GM19463 (cell line): Measurements from ENCODE around the gene COL27A1.
A peak's percentile ranks its signal among the peaks of the same experiment; 100 is the strongest.

ENCODE experiments used
- ATAC-seq: cut with Tn5 transposase; IDR thresholded peaks from one replicate; pipeline ENCODE4 v1.9.1; 2021; ENCODE audit warnings: mild to moderate bottlenecking, moderate library complexity; ENCODE audit not compliant: unreplicated experiment

Gene COL27A1

DNA sequence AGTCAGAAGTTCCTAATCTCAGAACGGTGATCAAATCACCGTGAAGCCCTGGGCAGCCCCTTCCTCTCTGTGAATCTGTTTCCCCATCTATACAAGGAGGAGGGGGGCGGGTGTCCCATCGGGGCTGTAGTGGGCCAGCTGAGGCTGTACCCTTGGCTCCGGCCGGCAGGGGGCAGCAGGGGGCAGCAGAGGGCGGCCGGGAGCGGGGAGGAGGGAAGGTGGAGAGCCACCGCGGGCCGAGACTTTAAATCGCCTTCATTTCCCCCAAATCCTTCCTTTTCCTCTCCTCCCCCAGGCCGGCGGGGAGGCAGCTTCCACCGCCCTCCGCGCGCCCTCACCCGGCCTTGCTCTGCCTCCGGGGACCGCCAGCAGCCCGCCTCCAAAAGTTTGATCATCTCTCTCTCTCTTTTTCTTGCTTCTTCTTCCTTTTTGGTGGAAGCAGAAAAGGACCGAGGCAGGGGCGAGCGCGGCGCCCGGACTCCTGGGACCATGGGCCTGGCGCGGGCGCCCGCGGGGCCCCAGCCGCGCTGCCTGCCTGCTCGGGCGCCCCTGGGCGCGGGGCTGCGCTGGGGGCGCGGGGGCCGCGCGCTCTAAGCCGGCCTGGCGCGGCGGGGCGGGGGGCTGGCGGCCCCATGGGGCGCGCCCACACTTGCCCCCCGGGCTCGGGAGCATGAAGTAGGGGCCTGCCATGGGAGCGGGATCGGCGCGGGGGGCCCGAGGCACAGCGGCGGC, at the start of gene COL27A1:
Gene COL27A1, plus strand, starts transcription at position 275 of the 732 bp plus-strand sequence. Its CDS starts 414 bp downstream, at position 689.
- peak; percentile 87 for ATAC-seq

DNA sequence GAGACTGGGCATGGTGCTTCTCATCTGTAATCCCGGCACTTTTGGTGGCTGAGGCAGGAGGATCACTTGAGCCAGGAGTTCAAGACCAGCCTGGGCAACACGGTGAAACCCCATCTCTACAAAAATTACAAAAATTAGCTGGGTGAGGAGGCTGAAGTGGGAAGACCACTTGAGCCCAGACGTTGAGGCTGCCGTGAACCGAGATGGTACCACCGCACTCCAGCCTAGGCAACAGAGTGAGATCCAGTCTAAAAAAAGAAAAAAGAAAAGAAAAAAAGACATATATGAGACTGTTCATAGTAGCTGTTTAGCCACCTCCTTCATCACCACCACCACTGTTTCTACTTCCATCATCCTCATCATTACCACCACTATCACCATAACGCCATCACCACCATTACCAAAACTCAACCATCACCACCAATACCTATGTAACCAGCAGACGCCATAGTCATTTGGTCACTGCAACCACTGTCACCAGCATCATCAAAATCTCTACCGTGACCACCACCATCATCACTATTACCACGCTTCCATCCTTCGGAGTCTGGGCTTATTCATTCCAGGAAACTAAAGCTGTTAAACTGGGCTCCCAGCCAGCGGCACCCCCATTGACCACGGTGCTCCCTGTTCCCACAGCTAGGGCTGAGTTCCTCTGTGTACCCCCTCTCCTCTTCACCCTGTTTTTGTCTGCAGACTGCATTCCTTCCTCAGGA, 47.9 kb upstream of the COL27A1 start:
- ATAC-seq, result no peak

DNA sequence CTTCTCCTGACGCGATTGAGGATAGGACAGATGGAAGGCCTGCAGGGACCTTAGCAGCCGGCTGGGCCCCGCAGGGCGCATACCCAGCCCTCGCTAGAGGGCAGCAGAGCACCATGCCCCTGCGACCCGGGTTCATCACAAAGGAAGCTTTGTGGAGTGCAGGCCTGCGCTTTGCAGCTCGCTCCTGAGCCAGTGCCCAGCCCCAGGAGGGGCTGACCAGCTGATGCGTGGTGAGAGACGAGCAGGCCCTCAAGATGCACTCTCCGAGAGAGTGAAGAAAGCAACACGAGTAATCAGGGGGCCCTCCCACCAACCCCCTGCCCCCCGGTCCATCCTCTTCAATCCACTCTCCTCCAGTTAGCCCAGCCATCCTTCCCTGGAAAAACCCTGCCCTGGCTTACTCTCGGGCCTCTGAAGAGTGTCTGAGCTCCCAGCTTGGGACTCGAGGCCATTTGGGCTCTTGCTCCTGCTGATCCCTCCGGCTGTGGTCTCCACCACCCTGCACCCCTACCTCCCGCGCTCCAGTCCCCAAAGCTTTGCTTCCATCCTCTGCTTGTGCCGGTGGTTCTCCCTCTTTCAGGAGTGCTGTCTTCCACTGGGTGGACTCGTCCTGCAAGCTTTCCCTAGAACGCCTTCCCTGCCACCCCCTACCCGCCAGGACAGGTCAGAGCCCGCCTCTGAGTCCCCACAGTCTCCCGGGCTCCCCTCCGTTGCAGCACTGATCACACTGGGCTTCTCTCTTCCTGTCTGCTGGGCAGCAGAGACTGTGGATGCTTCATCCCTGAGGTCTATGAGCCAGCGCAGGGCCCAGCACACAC, 47.1 kb upstream of the COL27A1 start:
- no peak for ATAC-seq

DNA sequence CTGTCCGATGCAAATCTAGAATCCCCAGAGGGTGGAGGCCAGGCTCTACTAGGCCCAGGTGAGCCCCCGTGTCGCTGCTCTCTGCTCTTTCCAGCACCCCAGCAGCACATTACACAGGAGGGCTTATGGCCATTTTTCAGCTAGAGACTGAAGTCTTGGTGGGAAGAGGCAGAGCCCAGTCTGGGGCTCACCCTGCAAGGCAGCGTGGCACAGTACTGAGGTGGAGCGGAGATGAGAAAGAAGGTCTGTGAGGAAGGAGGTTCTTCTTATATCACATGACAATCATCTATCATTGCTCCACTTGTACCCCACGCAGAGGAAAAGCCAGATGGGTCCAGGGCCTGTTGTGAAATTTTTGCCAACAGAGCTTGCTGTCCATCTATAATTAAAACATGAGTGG, 46.2 kb upstream of the COL27A1 start:
- ATAC-seq, result no peak

DNA sequence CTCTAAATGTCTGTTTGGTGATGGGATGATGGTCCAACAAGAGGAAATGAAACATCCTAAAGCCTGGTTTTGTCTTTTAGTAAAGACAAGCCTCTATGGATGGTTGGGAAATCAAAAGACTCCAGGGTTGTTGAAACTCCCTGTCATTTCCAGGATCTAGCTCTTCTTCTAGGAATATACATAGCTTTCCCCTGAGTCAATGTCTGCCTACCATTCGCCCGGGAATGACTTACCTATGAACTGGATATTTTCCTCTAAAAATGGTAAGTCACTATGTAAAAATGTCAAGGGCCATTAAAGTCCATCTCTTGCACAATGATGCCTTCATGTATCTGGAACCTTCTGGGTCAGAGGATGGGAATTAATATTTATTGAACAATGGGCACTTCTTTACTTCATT, 45.2 kb upstream of the COL27A1 start:
- ATAC-seq, result no peak

DNA sequence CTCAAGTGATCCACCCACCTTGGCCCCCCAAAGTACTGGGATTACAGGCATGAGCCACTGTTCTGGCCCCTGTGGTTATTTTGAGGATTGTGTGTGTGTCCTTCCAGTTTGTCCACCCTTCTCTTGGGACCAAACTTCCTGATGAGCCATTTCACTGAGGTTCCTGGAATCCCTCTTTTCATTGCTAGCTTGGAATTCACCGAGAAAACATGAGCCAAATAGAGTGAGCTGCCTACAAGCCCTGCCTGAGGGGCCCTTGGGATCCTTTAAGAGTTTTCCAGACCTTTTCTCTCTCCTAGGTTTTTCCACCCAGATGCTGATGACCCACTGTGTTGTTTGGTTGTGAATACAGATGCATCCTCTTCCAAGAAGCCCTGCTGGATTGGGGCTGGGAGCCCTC, 43.0 kb upstream of the COL27A1 start:
- ATAC-seq, result no peak

DNA sequence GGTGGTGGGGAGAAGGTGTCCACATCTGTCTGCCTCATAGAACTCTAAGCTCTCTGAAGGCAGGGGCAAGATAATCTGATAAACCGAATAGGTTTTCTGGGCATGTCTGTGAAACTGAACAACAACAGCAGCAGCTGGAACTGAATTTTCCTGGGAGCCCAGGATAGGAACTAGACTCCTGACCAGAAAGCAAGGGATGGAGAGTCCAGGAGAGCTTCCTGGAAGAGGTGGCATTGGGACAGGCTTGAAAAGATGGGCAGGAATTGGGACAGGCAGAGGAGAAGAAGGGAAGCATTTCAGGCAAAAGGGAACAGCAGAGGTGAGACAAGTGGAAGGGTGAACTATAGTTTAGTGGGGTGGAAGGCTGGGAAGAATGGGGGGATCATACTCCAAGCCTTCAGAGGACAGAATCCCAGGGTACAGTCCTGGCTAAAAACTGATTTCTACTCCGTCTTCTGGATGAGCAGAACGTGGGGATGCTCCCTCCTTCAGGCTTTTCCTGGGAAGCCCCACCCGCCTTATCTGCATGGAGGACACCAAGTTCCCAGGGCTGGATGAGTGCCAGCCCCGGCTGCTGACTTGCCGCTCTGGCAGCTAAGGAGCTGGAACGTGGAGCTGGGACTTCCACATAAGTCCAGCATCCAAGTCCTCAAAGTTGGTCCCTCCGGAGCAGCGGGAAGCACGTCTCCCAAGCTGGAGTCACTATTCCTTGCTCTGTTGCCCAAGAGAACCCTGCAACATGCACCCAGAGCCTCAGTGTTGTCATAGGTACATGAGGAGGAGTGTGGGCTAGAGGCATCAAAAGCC, 42.4 kb upstream of the COL27A1 start:
- no peak for ATAC-seq

DNA sequence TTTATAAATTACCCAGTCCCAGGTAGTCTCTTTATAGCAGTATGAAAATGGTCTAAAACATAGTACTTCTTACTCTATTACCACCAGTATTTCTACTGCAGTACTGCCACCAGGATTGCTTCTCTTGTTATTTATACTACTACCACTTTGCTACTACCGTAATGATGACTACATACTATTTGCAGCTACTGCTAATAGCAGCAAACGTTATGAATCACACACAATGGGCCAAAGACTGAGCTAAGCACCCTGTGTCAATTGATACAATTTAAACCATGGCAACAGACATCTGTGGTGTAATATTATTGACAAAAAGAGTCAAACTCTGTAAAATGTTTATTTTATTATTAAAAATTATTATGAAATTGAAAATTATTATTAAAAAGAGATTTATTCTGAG, 41.0 kb upstream of the COL27A1 start:
- no peak for ATAC-seq

DNA sequence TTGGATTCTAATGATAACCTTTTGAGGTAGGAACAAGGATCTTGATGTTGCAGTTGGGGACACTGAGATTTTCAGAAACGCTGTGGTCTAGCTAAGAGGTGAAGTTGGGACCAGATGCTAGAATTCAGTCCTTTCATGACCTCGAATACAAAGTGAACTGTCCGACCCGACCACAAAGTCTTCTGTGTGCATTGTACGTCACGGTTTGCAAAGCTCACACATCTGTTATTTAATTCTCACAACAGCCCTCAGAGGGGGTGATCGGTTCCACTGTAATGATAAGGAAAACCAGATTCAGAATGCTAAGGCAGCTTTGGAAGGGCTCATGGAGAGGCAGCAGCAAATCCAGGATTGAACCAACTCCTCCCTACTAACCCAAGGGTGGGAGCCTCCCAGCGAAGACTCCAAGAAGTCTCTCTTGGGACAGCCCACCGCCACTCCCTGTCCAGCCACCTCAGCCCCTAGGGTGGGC, 39.6 kb upstream of the COL27A1 start:
- ATAC-seq, result no peak

DNA sequence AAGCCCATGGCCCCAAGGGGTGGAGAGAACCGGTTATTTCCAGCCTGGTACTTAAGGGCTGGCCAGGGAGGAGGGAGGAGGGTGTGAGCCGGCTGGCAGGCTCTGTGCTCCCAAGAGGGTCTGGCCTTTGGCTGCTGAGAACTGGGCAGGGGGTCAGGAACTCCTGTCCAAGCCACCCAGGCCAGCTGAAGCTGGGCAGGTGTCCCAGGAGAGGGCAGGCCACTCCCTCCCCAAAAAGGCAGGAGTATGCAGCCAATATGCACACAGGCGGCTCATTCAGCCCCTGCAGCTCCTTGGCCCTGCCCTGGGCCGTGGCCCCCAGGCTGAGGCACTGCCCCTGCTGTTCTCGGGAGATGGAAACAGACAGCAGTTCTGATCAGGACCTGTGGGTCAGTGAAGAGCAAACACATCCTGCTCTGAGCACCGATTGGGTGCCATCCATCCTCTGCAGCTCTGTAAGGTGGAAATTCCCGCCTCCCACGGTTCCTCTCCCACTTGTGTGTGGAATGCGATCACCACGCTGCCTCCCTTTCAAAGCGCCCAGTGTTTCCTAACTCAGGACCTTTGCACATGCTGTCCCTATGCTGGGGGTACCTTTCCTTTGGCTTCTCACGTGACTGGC, 39.1 kb upstream of the COL27A1 start:
- ATAC-seq, result no peak

DNA sequence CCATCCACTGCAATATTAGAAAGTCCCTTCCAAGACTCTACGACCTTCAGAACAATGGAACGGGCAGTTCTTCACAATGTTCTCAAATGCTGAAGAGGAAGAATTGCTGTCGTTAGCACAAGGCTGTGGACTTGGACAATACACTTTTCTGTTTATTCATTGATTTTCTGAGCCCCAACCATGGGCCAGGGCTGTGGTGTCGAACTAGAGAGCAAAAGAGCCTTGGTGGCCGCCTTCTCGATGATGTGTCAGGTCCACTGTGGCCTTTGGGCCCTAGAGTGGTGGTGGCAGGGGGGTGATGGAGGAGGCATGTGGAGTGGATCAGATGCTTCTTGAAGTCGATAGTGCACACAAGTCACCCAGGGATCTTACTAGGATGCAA, 37.7 kb upstream of the COL27A1 start:
- no peak for ATAC-seq

DNA sequence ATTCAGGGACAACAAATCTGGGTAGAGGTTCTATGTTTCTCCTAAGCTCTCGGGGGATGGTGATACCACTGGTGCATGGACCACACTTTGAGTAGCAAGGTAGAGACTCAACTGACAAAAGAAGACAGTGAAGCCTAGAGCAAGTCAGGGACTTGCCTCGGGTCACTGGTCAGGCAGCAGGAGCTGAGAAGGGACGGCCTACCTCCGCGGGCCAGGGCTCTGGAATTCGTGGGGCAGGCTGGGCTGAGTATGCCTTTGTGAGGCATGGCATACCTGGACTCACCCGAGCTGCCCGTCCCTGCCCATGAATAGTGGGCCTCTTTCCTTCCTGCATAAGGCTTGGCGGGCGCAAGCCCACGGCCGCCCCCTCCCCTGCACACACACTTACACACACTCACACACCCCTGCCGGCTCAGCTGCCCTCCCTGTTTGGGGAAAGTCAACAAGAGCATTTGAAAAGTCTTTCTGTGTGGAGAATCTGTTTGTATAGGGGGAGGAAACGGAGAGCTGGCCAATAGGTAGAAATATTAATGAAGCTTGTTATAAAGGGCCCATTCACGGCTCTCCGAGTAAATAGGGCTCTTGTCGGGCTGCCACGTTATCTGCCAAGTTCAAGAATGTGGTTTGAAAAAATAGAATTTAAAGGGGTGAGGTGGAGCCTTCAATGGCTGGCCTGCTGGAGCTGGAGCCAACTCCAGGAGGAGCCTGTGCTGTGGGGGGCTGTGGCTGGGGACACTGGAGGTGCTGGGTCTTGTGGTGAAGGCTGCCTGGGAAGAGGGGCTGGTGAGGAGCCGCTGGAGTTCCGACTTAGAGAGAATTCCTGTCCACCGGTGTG, 37.1 kb upstream of the COL27A1 start:
- ATAC-seq, result no peak

DNA sequence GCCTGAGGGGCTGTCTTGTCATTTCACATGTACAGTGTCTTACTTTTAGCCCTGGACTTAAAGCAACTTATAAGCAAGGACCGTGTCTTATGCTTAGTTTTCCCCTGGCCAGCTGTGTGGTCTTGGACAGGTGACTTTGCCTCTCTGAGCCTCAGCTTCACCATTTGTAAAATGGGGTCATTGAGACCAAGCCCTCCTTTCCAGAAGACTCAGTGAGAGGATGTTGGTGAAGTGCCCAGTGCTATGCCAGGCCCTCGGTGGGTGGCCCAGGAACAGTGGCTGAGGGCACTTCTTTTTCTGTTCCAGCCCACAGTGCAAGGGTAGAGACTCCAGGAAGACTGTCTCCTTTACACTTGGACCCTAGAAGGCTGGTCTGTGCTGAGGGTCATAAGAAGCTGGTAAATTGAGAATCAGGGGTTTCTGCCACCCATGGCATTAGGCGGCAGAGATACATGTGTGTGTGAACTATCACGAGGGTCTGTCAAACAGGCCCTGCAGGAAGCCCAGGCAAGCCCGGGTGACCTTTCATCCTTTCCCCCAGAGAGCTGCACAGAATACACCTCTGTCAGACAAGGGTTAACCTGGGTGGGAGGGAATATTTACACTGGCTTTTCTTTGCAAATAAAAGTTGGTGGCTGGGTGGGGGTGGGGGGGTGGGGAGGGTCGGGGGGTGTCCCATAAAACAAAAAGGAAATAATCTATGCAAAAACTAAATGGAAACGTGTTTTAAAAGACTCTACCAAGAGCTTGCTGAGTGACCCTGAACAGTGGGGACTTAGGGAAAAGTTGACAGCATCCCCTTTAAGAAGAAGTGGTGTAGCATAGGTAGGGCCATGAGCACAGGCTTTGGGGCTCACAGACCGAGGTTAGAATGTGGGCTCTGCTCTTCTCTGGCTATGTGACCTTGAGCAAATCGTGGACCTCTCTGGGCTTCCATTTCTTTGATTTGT, 35.8 kb upstream of the COL27A1 start:
- no peak for ATAC-seq

DNA sequence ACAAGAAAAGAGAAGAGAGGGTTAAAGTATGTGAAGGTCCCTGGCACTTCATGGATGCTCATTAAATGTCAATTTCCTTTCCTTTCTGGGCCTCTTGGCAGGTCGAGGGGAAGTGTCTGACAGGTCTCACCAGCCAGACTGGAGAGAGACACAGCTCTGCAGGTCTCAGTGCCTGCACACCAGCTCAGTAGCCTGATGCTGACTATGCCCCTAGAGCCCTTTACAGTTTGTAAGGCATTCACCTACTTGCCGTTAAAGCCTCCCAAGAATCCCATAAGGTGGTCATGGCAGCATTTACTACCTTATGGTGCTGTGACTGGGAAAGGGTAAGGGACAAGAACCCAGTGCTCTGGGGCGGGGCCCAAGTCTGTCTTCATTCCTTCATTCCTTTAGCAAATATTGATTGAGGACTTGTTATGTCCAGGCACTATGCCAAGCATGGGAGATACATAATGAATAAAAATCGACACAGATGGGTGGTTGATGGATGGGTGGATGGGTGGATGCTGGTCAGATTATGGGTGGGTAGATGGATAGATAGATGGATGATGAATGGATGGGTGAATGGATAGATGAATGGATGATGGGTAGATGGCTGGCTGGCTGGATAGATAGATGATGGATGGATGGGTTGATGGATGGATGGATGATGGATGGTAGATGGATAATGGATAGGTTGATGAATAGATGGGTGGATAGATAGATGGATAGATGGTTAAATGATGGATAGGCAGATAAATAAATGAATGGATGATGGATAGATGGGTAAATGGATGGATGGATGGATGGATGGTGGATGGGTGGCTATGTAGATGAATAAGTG, 34.9 kb upstream of the COL27A1 start:
- no peak for ATAC-seq

DNA sequence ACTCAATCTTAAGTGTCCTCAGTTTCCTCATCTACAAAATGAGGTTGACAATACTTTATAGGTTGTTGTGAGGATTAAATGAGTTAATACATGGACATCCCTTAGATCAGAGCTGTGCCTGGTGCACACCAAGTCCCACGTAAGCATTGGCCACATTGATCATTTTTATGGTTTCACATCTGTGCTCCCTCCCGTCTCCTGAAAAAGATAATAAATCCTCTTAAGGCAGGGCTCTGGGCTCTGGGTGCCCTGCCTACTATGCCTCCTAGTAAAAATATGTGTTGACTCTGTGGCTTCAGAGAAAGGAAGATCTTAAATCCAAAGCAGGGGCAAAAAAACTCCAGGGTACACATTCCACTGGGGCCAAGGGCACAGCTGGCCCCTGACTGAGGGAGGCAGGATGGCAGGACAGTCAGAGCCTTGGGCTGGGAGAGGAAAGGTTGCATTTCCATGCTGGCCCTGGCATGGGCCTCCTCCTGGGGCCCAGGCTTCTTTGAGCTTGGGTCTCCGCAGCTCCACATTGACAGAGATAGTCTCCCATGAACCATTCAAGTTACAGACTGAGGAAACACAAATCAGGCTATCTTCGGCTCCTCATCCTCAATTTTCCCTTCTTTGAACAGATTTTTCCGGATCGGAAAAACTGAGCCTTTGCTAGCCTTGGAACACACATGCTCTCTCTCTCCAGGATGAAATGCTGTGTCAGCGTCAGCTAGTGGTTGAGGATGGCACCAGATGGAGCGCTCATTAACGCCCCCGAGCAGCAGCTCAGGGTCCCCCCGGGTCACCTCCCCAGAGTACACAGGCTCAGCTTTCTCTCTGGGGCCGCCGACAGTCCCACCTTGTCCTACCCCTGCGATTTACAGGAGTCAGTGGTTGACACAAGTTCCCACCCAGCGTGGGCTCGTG, 33.9 kb upstream of the COL27A1 start:
- ATAC-seq, result no peak
